Cardiac septum (tissue), 1 donor: Measurements from ENCODE around the gene CROCC. TPM values are rescaled to one million over a fixed set of nuclear protein-coding genes. Genes with fewer than 3 reads are reported as not detected.
"Not testable (repeated sequence)": the region's sequence is repeated elsewhere in the genome, so short reads cannot be mapped to it uniquely, and the experiment has no call there.

Experiments
- DNase-seq: peaks from one replicate; pipeline ENCODE4 v3.0.0-alpha.2; 2020; ENCODE audit warnings: low spot score
- intact Hi-C: fragments of 100-400 bp; cut with DNase I; formaldehyde crosslinking; loops from one replicate; pipeline ENCODE4 v1.14.0; 2022
- total RNA-seq: library from RNA; stranded (reverse); fragmentation: NEBNext Ultra II Directional; extraction: Animal tissue kit (Norgen Biotek cat#: 25700); gene quantifications from one replicate; pipeline ENCODE4 v1.2.1, GENCODE V29; 2021
- donor health status: DM: no; HTN: no; CAD: no.

CROCC gene
- total RNA-seq, 1 donor from 2014 or later: 7.4 TPM

DNA sequence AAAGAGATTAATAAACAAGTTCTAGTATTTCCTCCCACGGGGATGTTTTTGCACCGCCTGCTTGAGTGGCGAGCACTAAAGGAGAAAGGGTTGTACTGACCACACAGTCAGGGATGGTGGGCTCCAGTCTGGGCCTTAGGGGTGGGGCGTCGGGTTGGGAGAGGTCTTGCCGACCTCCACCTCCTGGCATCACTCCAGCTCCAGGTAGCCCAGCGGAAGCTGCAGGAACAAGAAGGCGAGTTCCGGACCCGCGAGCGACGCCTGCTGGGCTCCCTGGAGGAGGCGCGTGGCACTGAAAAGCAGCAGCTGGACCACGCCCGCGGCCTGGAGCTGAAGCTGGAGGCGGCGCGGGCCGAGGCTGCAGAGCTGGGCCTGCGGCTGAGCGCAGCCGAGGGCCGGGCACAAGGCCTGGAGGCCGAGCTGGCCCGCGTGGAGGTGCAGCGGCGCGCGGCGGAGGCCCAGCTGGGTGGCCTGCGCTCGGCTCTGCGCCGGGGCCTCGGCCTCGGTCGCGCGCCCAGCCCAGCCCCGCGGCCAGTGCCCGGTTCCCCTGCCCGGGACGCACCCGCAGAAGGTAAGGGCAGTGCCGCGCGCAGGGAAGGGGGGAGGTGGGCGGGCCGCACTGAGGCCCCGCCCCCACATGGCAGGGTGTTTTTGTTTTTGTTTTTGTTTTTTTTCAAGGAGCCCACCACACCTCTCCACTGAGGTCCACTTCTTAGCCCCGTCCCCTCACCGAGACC is 39.0 kb downstream of the CROCC start:
- intact Hi-C loops: no loop called here
- peak; percentile 88 for DNase-seq

DNA sequence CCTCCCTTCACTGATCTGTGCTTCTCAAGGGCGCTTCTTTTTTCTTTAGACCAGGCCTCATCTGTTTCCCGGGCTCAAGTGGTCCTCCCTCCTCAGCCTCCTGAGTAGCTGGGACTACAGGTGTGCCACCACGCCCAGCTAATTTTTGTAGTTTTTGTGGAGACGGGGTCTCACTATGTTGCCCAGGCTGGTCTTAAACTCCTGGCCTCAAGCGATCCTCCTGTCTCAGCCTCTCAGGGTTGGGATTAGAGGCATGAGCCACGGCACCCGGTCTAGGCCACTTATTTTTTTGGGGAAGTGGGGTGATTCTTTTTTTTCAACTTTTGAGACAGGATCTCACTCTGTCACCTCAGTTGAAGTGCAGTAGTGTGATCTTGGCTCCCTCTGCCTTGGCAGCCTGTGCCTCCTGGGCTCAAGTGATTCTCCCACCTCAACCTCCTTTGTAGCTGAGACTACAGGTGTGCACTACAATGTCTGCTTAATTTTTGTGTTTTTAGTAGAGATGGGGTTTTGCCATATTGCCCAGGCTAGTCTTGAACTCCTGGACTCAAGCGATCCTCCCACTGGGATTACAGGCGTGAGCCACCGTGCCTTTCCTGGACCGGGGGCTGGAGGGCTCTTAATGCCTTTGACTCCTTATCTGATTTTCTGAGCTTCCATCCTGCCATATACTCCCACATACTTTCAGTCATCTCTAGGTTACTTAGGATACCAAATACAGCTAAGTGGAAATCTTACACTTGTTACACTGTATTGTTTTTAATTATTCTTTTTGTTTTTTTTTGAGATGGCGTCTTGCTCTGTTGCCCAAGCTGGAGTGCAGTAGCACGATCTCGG is 39.8 kb downstream of the CROCC start:
- no peak for DNase-seq
- intact Hi-C loops: no loop called here

DNA sequence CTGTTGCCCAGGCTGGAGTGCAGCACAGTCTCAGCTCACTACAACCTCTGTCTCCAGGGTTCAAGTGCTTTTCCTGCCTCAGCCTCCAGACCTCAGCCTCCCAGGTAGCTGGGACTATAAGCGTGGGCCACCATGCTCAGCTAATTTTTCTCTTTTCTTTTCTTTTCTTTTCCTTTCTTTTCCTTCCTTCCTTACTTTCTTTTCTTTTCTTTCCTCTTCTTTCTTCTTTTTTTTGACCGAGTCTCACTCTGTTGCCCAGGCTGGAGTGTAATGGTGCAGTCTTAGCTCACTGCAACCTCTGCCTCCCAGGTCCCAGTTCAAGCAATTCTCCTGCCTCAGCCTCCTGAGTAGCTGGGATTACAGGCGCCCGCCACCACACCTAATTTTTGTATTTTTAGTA is 42.4 kb downstream of the CROCC start:
- DNase-seq, intact Hi-C loops: not testable (repeated sequence)

DNA sequence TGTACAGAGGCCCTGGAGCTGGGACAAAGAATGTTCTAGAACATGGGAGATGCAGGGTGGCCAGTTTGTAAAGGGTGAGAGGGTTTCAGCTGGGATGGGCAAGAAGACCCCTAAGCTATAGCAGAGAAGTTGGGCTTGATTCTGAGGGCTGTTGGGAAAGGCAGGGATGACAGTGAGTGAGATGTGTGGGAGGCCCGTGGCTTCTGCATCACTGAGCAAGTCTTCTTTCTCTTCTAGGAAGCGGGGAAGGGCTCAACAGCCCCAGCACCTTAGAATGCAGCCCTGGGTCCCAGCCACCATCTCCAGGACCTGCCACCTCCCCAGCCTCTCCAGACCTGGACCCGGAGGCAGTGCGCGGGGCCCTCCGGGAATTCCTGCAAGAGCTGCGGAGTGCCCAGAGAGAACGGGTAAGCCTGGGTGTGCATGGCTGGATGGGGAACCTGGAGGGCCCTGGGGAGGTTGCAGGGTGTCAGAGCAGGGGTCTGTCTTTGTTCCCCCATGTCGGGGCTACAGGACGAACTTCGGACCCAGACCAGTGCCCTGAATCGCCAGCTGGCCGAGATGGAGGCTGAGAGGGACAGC is 43.8 kb downstream of the CROCC start:
- intact Hi-C loops: loop anchor here (5.0 kb wide), 1 partner anchor 47 kb away; the partner anchor contains the start of gene ATP13A2
- no peak for DNase-seq

DNA sequence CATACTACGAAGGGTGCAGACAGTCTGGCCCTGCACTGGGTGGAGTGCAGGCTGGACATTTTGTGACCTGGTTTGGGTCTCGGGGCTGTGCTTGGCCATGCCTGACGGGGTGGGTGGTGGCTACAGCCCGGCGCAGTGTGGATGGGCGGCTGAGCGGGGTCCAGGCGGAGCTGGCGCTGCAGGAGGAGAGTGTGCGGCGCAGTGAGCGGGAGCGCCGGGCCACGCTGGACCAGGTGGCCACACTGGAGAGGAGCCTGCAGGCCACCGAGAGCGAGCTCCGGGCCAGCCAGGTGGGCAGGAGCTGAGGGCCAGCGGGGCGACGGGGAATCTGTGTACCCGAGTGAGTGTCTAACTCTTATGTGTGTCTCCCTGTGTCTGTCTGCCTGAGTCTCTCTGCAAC is 44.6 kb downstream of the CROCC start:
- no peak for DNase-seq
- intact Hi-C loops: loop anchor here (5.0 kb wide), 1 partner anchor 46 kb away; the partner anchor contains the start of gene ATP13A2

DNA sequence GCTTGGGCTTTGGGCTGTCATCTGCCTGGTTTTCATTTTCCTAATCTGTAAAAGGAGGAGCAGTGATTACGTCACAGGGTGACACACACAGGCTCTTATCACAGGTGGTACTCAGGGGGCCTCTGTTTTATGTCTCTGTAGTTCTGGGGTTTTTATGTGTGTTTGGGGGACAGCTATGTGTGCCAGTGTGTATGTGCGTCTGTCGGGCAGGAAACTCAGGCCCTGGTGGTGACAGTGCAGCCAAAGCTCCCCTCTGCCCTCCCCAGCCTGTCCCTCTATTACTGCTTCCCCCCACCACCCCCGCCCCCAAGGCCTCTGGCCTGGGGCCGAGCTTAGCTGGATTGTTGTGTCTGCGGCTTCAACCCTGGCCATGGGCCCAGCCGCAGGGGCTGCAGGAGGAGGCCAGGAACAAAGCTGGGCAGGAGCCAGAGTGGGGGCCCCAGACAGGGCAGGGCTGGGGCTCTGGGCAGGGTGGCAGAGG is 45.4 kb downstream of the CROCC start:
- no peak for DNase-seq
- intact Hi-C loops: loop anchor here (5.0 kb wide), 1 partner anchor 45 kb away; the partner anchor contains the start of gene ATP13A2

DNA sequence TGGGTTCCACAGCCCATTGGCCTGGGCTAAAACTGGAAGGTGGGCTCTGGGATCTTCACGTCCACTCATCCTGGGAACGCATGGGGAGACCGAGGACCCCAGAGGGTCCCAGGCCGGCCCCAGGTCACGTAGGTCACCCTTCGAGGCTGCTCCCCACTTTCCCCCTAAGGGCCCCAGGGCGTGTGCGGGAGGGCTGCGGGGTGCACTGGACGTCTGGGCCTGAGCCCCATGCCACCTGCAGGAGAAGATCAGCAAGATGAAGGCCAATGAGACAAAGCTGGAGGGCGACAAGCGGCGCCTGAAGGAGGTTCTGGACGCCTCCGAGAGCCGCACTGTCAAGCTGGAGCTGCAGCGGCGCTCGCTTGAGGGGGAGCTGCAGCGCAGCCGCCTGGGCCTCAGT is 46.2 kb downstream of the CROCC start:
- intact Hi-C loops: loop anchor here (5.0 kb wide), 1 partner anchor 44 kb away; the partner anchor contains the start of gene ATP13A2
- no peak for DNase-seq

DNA sequence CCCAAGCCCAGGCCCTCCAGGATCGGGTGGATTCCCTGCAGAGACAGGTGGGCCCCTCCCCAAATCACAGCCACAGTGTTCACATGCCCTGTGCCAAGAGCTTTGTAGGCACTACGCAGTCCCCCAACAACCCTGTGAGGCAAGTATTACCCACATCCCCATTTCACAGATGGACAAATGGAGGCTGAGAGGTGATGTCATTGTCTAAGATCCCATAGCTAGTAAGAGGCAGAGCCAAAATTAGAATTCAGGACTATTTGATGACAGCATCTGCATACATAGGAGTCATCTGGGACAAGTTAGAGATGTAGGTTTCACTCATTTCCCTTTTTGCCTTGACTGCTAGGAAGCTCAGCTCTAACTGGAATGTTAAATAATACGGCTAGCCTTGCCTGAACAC is 46.6 kb downstream of the CROCC start:
- no peak for DNase-seq
- intact Hi-C loops: loop anchor here (5.0 kb wide), 1 partner anchor 44 kb away; the partner anchor contains the start of gene ATP13A2

DNA sequence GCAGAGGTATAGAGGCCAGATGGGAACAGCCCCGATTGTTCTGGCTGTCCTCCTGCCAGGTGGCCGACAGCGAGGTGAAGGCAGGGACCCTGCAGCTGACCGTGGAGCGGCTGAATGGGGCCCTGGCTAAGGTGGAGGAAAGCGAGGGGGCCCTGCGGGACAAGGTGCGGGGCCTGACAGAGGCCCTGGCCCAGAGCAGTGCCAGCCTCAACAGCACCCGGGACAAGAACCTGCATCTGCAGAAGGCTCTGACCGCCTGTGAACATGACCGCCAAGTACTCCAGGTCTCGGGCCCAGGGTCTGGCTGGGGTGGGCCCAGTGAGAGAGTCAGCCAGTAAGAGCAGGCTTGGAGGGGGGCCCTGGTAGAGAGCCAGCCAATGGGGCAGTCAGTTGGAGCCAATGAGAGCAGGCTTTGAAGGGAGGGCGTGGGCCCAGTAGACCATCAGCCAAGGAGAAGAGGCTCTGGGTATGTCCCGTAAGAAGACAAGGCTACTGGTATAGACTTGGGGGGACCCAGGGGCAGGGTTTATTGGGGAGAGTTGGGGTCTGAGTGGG is 47.4 kb downstream of the CROCC start:
- no peak for DNase-seq
- intact Hi-C loops: loop anchor here (5.0 kb wide), 1 partner anchor 43 kb away; the partner anchor contains the start of gene ATP13A2

DNA sequence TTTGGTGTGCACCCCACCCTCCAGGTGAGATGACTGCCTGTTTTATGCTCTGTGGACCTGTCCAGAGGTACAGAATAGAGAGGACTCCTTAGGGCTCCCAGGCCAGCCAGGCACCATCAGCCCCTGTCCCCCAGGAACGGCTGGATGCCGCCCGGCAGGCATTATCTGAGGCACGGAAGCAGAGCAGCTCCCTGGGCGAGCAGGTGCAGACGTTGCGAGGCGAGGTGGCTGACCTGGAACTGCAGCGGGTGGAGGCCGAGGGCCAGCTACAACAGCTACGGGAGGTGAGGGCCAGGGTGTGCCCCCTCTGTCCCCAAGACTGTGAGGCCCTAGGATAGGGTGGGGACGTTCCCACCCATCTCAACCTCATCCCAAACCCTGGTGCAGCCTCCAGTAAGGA is 47.9 kb downstream of the CROCC start:
- DNase-seq: no peak
- intact Hi-C loops: loop anchor here (5.0 kb wide), 1 partner anchor 43 kb away; the partner anchor contains the start of gene ATP13A2

DNA sequence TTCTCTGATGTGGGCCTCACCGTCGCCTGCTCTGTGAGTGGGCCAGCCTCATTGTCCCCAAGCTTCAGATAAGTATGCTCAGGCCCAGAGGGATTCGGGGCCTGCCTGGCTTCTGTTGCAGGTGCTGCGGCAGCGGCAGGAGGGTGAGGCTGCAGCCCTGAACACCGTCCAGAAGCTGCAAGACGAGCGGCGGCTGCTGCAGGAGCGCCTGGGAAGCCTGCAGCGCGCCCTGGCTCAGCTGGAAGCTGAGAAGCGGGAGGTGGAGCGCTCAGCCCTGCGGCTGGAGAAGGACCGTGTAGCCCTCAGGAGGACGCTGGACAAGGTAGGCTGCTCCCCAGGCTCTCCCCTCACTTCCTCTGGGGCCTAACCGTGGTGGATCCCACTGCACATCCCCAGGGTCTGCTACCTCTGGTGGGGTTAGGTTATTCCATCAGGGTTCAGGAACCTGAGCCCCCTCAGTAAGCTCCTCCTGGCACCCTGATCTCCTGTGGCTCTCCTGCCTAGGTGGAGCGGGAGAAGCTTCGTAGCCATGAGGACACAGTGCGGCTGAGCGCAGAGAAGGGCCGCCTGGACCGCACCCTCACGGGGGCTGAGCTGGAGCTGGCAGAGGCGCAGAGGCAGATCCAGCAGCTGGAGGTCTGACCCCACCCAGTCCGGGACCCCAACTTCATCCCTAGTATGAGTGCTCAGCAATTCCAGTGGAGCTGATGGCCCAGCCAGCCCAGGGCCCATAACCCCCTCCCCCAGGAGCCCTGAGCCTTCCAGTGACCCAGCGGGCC is 48.6 kb downstream of the CROCC start:
- intact Hi-C loops: no loop called here
- no peak for DNase-seq

DNA sequence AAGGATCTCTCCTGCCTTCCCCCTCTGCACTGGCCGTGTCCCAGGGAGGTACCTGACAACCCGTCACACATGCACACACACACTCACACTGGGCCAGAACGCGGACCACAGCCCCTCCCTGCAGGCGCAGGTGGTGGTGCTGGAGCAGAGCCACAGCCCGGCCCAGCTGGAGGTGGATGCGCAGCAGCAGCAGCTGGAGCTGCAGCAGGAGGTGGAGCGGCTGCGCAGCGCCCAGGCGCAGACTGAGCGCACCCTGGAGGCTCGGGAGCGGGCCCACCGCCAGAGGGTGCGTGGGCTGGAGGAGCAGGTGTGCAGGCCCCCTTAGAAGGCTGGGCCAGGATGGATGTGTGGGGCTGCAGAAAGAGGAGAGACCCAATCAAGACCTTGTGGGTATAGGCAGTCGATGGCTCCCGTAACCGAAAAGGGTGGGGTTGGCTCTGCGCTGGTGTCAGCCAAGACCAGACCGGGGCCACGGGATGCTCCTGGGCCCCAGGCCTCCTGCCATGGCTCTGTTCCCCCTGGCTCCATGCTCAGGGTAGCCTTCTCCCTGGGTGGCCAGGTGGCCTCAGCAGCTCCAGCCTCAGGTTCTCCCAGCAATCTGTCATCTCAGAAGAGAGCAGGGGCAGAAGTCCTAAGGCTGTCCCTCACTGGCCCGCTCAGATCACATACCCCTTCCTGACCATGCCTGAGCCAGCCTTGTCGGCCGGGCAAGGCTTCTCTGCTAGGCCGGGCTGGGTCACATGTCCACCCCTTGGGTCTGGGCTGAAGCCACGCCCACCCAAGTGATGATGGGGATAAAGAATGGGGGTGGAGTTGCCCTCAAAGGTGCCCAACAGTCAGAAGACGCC is 49.8 kb downstream of the CROCC start:
- no peak for DNase-seq

DNA sequence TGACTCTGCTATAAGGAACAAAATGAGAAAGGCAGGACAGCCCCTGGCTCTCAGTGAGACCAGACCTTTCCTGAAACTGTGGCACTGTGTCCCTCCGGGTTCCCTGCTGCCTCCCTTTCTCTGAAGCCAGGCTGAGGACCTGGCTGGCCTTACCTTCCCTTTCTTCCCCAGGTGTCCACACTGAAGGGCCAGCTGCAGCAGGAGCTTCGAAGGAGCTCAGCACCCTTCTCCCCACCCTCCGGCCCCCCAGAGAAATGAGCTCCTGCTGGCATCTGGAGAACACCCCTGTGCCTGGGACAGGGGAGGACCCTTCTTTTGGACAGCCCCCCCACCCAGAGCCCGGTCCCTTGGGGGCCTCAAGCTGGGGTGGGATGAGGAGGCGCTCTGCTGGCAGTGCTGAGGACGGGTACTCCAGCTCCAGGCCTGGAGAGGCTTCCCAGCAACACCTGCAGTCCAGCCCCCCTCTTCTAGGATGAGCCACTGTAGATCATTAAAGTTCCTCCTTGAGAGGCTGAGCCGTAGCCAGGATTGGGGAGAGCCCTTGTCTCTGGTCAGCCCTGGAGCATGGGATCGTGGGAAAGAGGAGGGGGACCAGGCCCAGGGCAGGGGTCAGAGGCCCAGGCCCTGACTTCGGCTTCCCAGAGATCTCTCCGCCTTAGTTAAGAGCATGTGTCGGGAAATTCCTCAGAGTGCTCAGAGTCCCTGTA is 50.6 kb downstream of the CROCC start:
- intact Hi-C loops: no loop called here
- no peak for DNase-seq

More for the DNA sequence above, 49.8 kb downstream of the CROCC start:
- intact Hi-C loops: no loop called here

DNA sequence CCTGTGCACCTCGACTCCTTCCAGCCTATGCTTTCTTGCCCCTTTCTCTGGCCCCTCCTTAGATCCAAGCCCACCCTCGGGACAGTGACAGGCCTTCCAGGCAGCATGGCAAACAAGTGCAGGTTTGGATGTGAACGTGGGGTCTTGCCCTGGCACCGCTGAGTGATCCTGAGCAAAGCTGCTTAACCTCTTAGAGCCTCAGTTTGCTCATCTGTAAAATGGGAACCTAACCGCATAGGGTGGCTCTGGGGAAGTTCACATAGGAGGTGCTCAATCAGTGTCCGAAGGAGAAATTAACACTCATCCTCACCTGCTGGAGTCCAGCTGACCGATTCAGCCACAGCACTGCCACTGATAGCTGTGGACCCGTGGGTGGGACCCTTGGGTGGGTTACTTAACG is 51.5 kb downstream of the CROCC start:
- DNase-seq: no peak
- intact Hi-C loops: no loop called here

DNA sequence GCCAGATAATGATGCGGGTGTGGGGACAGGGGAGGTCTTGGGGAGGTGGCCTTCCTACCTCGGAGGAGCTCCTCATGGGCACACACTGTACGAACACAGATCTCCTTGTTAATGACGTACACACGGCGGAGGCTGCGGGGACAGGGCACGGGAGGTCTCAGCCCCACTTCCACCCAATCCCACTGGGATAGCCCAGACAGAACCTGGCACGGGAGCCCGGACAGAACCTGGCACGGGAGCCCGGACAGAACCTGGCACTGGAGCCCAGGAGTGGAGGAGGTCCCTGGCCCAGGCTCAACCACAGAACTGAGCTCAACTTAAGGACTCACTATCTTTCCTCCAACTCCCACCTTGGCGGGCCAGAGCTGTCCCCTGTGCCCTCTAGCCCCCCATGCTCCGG is 53.5 kb downstream of the CROCC start:
- intact Hi-C loops: no loop called here
- no peak for DNase-seq

DNA sequence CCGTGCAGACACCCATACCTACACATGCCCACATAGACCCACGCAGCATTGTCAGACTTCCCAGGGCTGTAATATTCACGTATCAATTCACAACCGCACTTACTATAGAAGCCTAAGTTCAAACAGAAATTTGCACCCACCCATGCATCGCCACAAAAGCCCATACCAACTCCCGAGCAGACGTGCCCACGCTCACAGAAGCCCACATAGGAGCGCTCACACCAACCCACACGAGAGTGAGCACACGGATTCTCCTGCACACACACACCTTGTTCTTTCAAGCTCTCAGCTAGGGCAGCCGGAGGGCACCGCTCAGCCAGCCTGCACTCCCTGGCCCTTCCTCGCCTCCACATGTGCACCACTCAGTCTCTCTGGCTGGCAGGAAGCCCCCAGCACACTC is 54.1 kb downstream of the CROCC start:
- no peak for DNase-seq
- intact Hi-C loops: no loop called here

DNA sequence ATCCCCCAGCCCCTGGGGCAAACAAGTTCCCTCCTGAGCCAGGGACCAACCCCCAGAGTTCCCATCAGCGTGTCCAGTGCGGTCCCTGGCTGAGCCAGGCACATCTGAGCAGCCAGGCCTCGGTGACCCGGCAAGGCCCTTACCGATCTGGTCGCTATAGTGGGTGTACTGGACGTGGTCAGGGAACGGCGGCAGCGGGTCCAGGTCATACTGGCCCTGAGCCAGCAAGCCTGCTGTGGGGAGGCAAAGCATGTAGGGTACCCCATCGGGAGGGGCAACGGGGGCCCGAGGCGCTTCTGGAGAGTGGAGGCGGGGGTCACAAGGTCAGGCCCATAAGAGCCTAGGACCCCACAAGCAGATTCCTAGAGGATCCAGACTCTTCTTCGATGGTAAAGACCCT is 55.2 kb downstream of the CROCC start:
- no peak for DNase-seq
- intact Hi-C loops: no loop called here
